GM12878 (cell line): ENCODE results near the gene ZNF800. TPM values are rescaled to one million over a fixed set of nuclear protein-coding genes. Genes with fewer than 3 reads are reported as not detected.

Source experiments
- ATAC-seq: fragments of 200-7000 bp; cut with Tn5 transposase; 3 replicates; pipeline ENCODE4 v1.9.1; 2020; ENCODE audit warnings: mild to moderate bottlenecking, moderate library complexity
- Bru-seq: library from RNA; stranded (reverse); fragments of 400-500 nt; gene quantifications from one replicate; lab custom pipeline; 2021; lab: Mats Ljungman, UMichigan
- BruChase-seq, 2 experiments: library from RNA; stranded (reverse); fragments of 400-500 nt; gene quantifications; one replicate each; lab custom pipeline; 2021; lab: Mats Ljungman, UMichigan
- BruUV-seq: library from RNA; stranded (reverse); fragments of 400-500 nt; replicated peaks from 2 replicates; lab custom pipeline; 2021; lab: Mats Ljungman, UMichigan
- CTCF ChIA-PET: fragments of 300-600 bp; sonication (Branson Sonifier 250); formaldehyde crosslinking; extraction: SDS; loops from one replicate; lab custom pipeline; 2021; ENCODE audit warnings: inconsistent platforms; lab: Yijun Ruan, JAX
- POLR2A ChIA-PET: fragments of 350-600 bp; formaldehyde crosslinking; extraction: SDS; loops from one replicate; lab custom pipeline; 2021; ENCODE audit warnings: inconsistent platforms; lab: Charles Lee
- RAD21 ChIA-PET: fragments of 300-600 bp; sonication (Branson Sonifier 250); formaldehyde crosslinking; loops from one replicate; lab custom pipeline; 2023; ENCODE audit warnings: antibody characterized with exemption; ENCODE audit not compliant: unreplicated experiment; lab: Charles Lee
- SMC1A ChIA-PET: fragments of 300-600 bp; sonication (Branson Sonifier 250); formaldehyde crosslinking; loops from one replicate; lab custom pipeline; 2023; ENCODE audit not compliant: unreplicated experiment, uncharacterized antibody; lab: Charles Lee
- DNase-seq: peaks from one replicate; pipeline ENCODE4 v3.0.0-alpha.2; 2011; ENCODE audit warnings: low read depth, low spot score
- FAIRE-seq: peaks from 3 replicates; lab custom pipeline; 2011; peaks lifted over from hg19 to GRCh38; lab: Jason Lieb, UNC
- H2AFZ ChIP-seq: 2 replicates; pipeline ENCODE4 v1.6.0; 2011; ENCODE audit warnings: low read depth, low read length, control low read depth; ENCODE audit not compliant: control insufficient read depth
- H3K27ac ChIP-seq: 2 replicates; pipeline ENCODE4 v1.5.1; 2011; ENCODE audit warnings: control low read depth; ENCODE audit not compliant: control insufficient read depth, insufficient read depth
- H3K27me3 ChIP-seq, 2 experiments: replicated peaks in 1 of 2; 2 replicates each; pipeline versions ENCODE4 v1.6.0 to v1.6.1; 2011; ENCODE audit warnings: low read length in 1 of 2; ENCODE audit not compliant: control insufficient read depth in 2 of 2, insufficient read depth in 2 of 2
- H3K36me3 ChIP-seq, 2 experiments: 2 replicates each; pipeline ENCODE4 v1.5.1; 2011; ENCODE audit warnings: low read length in 1 of 2; ENCODE audit not compliant: control insufficient read depth in 2 of 2, insufficient read depth in 2 of 2
- H3K4me1 ChIP-seq: 2 replicates; pipeline ENCODE4 v1.6.1; 2011; ENCODE audit warnings: mild to moderate bottlenecking, low read length, moderate library complexity, mixed read lengths; ENCODE audit not compliant: control insufficient read depth, insufficient read depth
- H3K4me2 ChIP-seq: 2 replicates; pipeline ENCODE4 v1.6.0; 2011; ENCODE audit warnings: control low read depth; ENCODE audit not compliant: control insufficient read depth, insufficient read depth
- H3K4me3 ChIP-seq: fragments of 200-600 bp; sonication (generic); 2 replicates; pipeline ENCODE4 v1.5.1; 2016
- H3K79me2 ChIP-seq: 2 replicates; pipeline ENCODE4 v1.6.0; 2011; ENCODE audit warnings: low read length; ENCODE audit not compliant: control insufficient read depth, insufficient read depth
- H3K9ac ChIP-seq: 2 replicates; pipeline ENCODE4 v1.8.0; 2011; ENCODE audit warnings: low read length, control low read depth, mixed read lengths; ENCODE audit not compliant: control insufficient read depth, insufficient read depth
- H3K9me3 ChIP-seq: replicated peaks from 3 replicates; pipeline ENCODE4 v1.5.1; 2011; ENCODE audit warnings: mild to moderate bottlenecking, low read length; ENCODE audit not compliant: control insufficient read depth, insufficient read depth
- H4K20me1 ChIP-seq: 2 replicates; pipeline ENCODE4 v1.6.0; 2011; ENCODE audit not compliant: control insufficient read depth, insufficient read depth
- BHLHE40 ChIP-seq, 2 experiments: fragments of 450-650 bp in 1 of 2; IDR thresholded peaks; 2 replicates each; pipeline ENCODE4 v1.6.1; 2011 to 2017; ENCODE audit warnings: low read depth in 2 of 2, borderline replicate concordance in 1 of 2, improper control_type of control experiment in 1 of 2, low read length in 1 of 2, mild to moderate bottlenecking in 1 of 2
- E2F8 ChIP-seq: fragments of 450-650 bp; IDR thresholded peaks from 2 replicates; pipeline ENCODE4 v1.6.1; 2018; ENCODE audit warnings: mild to moderate bottlenecking, low read depth, moderate library complexity; ENCODE audit not compliant: partially characterized antibody
- EED ChIP-seq: sonication (generic); IDR thresholded peaks from 2 replicates; pipeline ENCODE4 v1.6.1; 2016; ENCODE audit warnings: antibody characterized with exemption, low read depth
- NKRF ChIP-seq: fragments of 450-650 bp; conservative IDR thresholded peaks from 2 replicates; pipeline ENCODE4 v1.6.1; 2017; ENCODE audit warnings: mild to moderate bottlenecking, moderate library complexity
- RUNX3 ChIP-seq: IDR thresholded peaks from 2 replicates; pipeline ENCODE4 v1.6.1; 2012; ENCODE audit warnings: low read length, inconsistent platforms
- SIX5 ChIP-seq: IDR thresholded peaks from 2 replicates; pipeline ENCODE4 v1.6.1; 2011; ENCODE audit warnings: mild to moderate bottlenecking, low read depth, low read length, moderate library complexity; ENCODE audit not compliant: severe bottlenecking
- SP1 ChIP-seq: IDR thresholded peaks from one replicate; pipeline ENCODE4 v1.6.1; 2011; ENCODE audit warnings: low read depth, low read length
- ZNF24 ChIP-seq: fragments of 450-650 bp; IDR thresholded peaks from 2 replicates; pipeline ENCODE4 v1.6.1; 2017; ENCODE audit warnings: antibody characterized with exemption, mild to moderate bottlenecking
- ZNF384 ChIP-seq: IDR thresholded peaks from 2 replicates; pipeline ENCODE4 v1.6.1; 2012; ENCODE audit warnings: low read depth, mild to moderate bottlenecking, low read length, improper control_type of control experiment, borderline replicate concordance
- WGBS: methylation state at CpG from one replicate; pipeline ENCODE4 v1.1.6; 2016; ENCODE audit warnings: low lambda C conversion rate; ENCODE audit not compliant: insufficient replicate concordance, insufficient coverage; ENCODE audit errors: missing lambda C conversion rate; 5-methylcytosine and 5-hydroxymethylcytosine counted together
- in situ Hi-C: fragments of 300-500 bp; cut with MboI; formaldehyde crosslinking; loops from 9 replicates; pipeline ENCODE4 v1.14.3; 2018; ENCODE audit warnings: mixed read lengths
- intact Hi-C: fragments of 100-400 bp; cut with micrococcal nuclease; formaldehyde crosslinking; loops from one replicate; pipeline ENCODE4 v1.14.2; 2022; ENCODE audit not compliant: unreplicated experiment
- long read RNA-seq, 2 experiments: library from polyadenylated mRNA; unstranded; transcript quantifications; one replicate each; pipeline ENCODE4 v2.0.0, GENCODE V29; 2019 to 2020
- polyA minus RNA-seq, 3 experiments: library from RNA; depleted of rRNA, polyadenylated mRNA; stranded (reverse); fragments of >200 nt; gene quantifications; 2 replicates each; pipeline ENCODE4 v1.2.3, GENCODE V29; 2011
- polyA plus RNA-seq, 11 experiments: library from polyadenylated mRNA; depleted of rRNA in 4 of 11; unstranded in 6 of 11; stranded (reverse) in 5 of 11; fragments of >200 nt; fragmentation: Nextera tagmentation in 4 of 11; fragmentation: Illumina TruSeq in 1 of 11; extraction: Ambion mirVana in 4 of 11; extraction: Trizol in 1 of 11; gene quantifications; 1 replicate in 1 of 11; 2 replicates in 10 of 11; pipeline versions ENCODE4 v1.2.1 to v1.2.3, GENCODE V29; 2011 to 2016; ENCODE audit warnings: inconsistent platforms in 2 of 11, missing spikeins in 2 of 11, low read depth in 1 of 11
- total RNA-seq, 4 experiments: library from RNA; depleted of rRNA in 3 of 4; stranded (reverse); fragments of >200 nt in 3 of 4; fragmentation: Illumina TruSeq in 1 of 4; extraction: Trizol in 1 of 4; gene quantifications; 2 replicates each; pipeline versions ENCODE4 v1.2.1 to v1.2.3, GENCODE V29; 2013 to 2021

Gene ZNF800, protein sequence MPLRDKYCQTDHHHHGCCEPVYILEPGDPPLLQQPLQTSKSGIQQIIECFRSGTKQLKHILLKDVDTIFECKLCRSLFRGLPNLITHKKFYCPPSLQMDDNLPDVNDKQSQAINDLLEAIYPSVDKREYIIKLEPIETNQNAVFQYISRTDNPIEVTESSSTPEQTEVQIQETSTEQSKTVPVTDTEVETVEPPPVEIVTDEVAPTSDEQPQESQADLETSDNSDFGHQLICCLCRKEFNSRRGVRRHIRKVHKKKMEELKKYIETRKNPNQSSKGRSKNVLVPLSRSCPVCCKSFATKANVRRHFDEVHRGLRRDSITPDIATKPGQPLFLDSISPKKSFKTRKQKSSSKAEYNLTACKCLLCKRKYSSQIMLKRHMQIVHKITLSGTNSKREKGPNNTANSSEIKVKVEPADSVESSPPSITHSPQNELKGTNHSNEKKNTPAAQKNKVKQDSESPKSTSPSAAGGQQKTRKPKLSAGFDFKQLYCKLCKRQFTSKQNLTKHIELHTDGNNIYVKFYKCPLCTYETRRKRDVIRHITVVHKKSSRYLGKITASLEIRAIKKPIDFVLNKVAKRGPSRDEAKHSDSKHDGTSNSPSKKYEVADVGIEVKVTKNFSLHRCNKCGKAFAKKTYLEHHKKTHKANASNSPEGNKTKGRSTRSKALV
- 74.0 and 78.7 TPM in 2 replicates for total RNA-seq (2013; cell fraction: nucleolus; rRNA removed)
- total RNA-seq (2014; rRNA removed) (14.5 and 16.7 TPM in 2 replicates), total RNA-seq (2014; rRNA removed; fragmentation: Illumina TruSeq; extraction: Trizol) (33.9 and 34.3 TPM in 2 replicates), total RNA-seq (2021) (28.5 and 31.2 TPM in 2 replicates), polyA plus RNA-seq (2011; rRNA removed) (23.0 and 31.8 TPM in 2 replicates), polyA plus RNA-seq (2014; fragmentation: Illumina TruSeq; extraction: Trizol) (24.5 and 38.1 TPM in 2 replicates), polyA plus RNA-seq (2014; fragmentation: Nextera tagmentation; extraction: Ambion mirVana) (1 to 10 TPM; 6.8 to 7.4 TPM), polyA plus RNA-seq (2014; rRNA removed) (11.0 and 11.8 TPM in 2 replicates), polyA plus RNA-seq (2016; fragmentation: Nextera tagmentation; extraction: Ambion mirVana) (10 to 100 TPM; 26.6 to 27.6 TPM), polyA minus RNA-seq (2011; rRNA and poly(A)+ RNA removed) (18.2 and 29.6 TPM in 2 replicates), Bru-seq, nascent RNA (percentile 97 among the genes with signal in this experiment), BruChase-seq, experiment 1, labeled RNA remaining after a 6-hour chase (percentile 91 among the genes with signal in this experiment), BruChase-seq, experiment 2, labeled RNA remaining after a 2-hour chase (percentile 97 among the genes with signal in this experiment)
- 6.9 TPM for polyA plus RNA-seq (2011; ENCODE audit: low read depth)
- polyA plus RNA-seq (2011; cell fraction: cytosol; rRNA removed): 8.9 and 13.6 TPM in 2 replicates
- polyA plus RNA-seq (2011; cell fraction: nucleus; rRNA removed): 16.8 and 17.5 TPM in 2 replicates
- 11.8 and 13.5 TPM in 2 replicates for polyA plus RNA-seq (2012)
- polyA minus RNA-seq (2011; cell fraction: cytosol; rRNA and poly(A)+ RNA removed): 17.6 and 20.5 TPM in 2 replicates
- 29.5 and 47.8 TPM in 2 replicates for polyA minus RNA-seq (2011; cell fraction: nucleus; rRNA and poly(A)+ RNA removed)
- long read RNA-seq, experiment 1, full-length matches to known transcripts: 5 of 25 reads
- long read RNA-seq, experiment 1, partial matches to known transcripts: 13 of 25 reads
- long read RNA-seq, experiment 1, other reads (novel, unspliced or antisense): 7 of 25 reads
- long read RNA-seq, experiment 2, partial matches to known transcripts: 12 of 31 reads
- long read RNA-seq, experiment 2, other reads (novel, unspliced or antisense): 17 of 31 reads

- intact Hi-C loops: loop anchor here (5.0 kb wide), 1 partner anchor 260 kb away; the partner anchor contains the start of gene SND1
- TF ChIP-seq BHLHE40 (IDR thresholded peaks at IDR 0.05; ENCODE audit: borderline replicate concordance in 1 of 2, low read depth in 2 of 2, low read length in 1 of 2) (peak; percentile 51 to 88), NKRF (peak; percentile 14), E2F8 (peak; percentile 26), ZNF24 (peak; percentile 48; the same call in 1 of the 2 replicates), RUNX3 (peak; percentile 52; the same call in 1 of the 2 replicates), SP1 (peak; percentile 49), ZNF384 (no peak), SIX5 (peak; percentile 35), EED (peak; percentile 66)
These were observed at the start of gene ZNF800 for GRCh38 chr7:127392566-127393367. Gene ZNF800, minus strand, starts transcription at chr7:127392708. Its CDS starts 1,151 bp downstream, at chr7:127391557.

More at GRCh38 chr7:127392566-127393367, at the start of gene ZNF800:
- Histone ChIP-seq H3K4me1 (peaks cover 7% of the 10 kb centered on the region; the same call in 1 of the 2 replicates), H3K27ac (peak within 1 kb of the TSS; percentile 97), H3K9ac (peak within 1 kb of the TSS; percentile 91), H4K20me1 (no peaks in the 10 kb centered on the region), H3K9me3 (no peaks in the 10 kb centered on the region), H3K27me3 (no peaks in the 10 kb centered on the region), H3K36me3 (no peaks in the 10 kb centered on the region), H3K4me3 (peak within 1 kb of the TSS; percentile 83), H3K79me2 (peaks cover 48% of the 10 kb centered on the region), H3K4me2 (peak within 1 kb of the TSS; percentile 99), H2AFZ (peak within 1 kb of the TSS; percentile 92)
- POLR2A ChIA-PET: interaction anchor here (0.6 to 4.7 kb wide), 8 partner anchors 10 to 43 kb away, joined by 3 to 28 read pairs (median 4); no protein-coding TSS in a partner anchor
- SMC1A ChIA-PET: interaction anchor here (0.6 to 4.1 kb wide), 6 partner anchors 11 to 716 kb away, joined by 3 to 13 read pairs (median 4); no protein-coding TSS in a partner anchor
- TSS peak; percentile 90 for BruUV-seq
- RAD21 ChIA-PET: interaction anchor here (0.9 to 3.7 kb wide), 3 partner anchors 11 to 55 kb away, joined by 3 to 13 read pairs (median 4); no protein-coding TSS in a partner anchor
- under 1% methylated on average over 47 of the region's 67 CpGs for WGBS
- FAIRE-seq (peak; percentile 44), ATAC-seq (peak; percentile 86), DNase-seq (no peak)
- CTCF ChIA-PET: interaction anchor here (0.7 to 2.0 kb wide), 4 partner anchors 9 to 55 kb away, joined by 3 to 10 read pairs (median 6); no protein-coding TSS in a partner anchor
- in situ Hi-C loops: no loop called here
